NB4 (cell line): ENCODE data around the gene CMIP.

Source experiments
- POLR2A ChIP-seq: IDR thresholded peaks from 2 replicates; pipeline ENCODE4 v1.6.1; 2011; ENCODE audit warnings: mild to moderate bottlenecking; ENCODE audit not compliant: insufficient read length; ENCODE audit errors: extremely low read depth
- TF ChIP-seq, protein P1 (sequence below): IDR thresholded peaks from one replicate; pipeline ENCODE4 v1.5.1; 2012; ENCODE audit warnings: low read depth, low read length
- TF ChIP-seq, protein P2 (sequence below): IDR thresholded peaks from 2 replicates; pipeline ENCODE4 v1.6.1; 2011; ENCODE audit warnings: low read depth, low read length

DNA sequence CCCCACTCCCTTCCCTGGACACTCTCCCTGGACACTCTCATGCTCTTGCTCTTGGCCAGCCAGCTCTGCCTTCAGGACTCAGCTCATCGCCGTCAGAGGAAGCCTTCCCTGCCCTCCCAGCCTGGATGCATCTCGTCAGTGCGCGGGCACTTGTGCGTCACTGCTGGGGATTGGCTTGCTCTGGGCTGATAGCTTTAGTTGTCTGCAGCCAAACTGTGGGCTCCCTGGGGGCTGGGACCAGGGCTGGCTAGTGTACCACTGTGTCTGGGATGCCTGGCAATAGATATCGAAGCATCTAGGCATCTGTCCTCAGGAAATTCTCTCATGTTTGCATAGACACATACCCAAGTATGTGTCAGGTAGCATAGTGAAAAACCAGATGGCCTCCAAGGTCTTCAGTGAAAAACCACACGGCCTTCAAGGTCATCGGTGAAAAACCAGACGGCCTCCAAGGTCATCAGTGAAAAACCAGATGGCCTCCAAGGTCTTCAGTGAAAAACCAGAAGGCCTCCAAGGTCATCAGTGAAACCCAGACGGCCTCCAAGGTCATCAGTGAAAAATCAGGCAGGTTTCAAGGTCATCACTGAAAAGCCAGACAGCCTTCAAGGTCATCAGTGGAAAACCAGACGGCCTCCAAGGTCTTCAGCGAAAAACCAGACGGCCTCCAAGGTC is 72.0 kb downstream of the CMIP start:
- TF ChIP-seq, protein P1, sequence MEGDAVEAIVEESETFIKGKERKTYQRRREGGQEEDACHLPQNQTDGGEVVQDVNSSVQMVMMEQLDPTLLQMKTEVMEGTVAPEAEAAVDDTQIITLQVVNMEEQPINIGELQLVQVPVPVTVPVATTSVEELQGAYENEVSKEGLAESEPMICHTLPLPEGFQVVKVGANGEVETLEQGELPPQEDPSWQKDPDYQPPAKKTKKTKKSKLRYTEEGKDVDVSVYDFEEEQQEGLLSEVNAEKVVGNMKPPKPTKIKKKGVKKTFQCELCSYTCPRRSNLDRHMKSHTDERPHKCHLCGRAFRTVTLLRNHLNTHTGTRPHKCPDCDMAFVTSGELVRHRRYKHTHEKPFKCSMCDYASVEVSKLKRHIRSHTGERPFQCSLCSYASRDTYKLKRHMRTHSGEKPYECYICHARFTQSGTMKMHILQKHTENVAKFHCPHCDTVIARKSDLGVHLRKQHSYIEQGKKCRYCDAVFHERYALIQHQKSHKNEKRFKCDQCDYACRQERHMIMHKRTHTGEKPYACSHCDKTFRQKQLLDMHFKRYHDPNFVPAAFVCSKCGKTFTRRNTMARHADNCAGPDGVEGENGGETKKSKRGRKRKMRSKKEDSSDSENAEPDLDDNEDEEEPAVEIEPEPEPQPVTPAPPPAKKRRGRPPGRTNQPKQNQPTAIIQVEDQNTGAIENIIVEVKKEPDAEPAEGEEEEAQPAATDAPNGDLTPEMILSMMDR: no peak
- no peak for TF ChIP-seq POLR2A
- TF ChIP-seq, protein P2, sequence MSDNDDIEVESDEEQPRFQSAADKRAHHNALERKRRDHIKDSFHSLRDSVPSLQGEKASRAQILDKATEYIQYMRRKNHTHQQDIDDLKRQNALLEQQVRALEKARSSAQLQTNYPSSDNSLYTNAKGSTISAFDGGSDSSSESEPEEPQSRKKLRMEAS: no peak
